Activated CD8-positive, alpha-beta memory T cell treated with anti-CD3 and anti-CD28 coated beads for 36 hours (primary cell): ENCODE data around the gene YWHAQ. TPM values are rescaled to one million over a fixed set of nuclear protein-coding genes. Genes with fewer than 3 reads are reported as not detected.

Experiments used
- CTCF ChIA-PET: fragments of 350-600 bp; sonication (Branson Sonifier 250); formaldehyde crosslinking; loops from one replicate; lab custom pipeline; 2021; ENCODE audit warnings: antibody characterized with exemption; lab: Charles Lee
- POLR2A ChIA-PET: fragments of 350-600 bp; sonication (Branson Sonifier 250); formaldehyde crosslinking; loops from one replicate; lab custom pipeline; 2021; ENCODE audit warnings: antibody characterized with exemption; lab: Charles Lee
- total RNA-seq, 2 experiments: library from RNA; stranded (reverse); gene quantifications; one replicate each; pipeline ENCODE4 v1.2.3, GENCODE V29; 2021

The YWHAQ gene
- total RNA-seq, 2 experiments from 2014 or later: 477 to 500 TPM

- ChIA-PET CTCF (interaction anchor here (0.9 kb wide), 1 partner anchor 13 kb away, joined by 4 read pairs; no protein-coding TSS in a partner anchor), POLR2A (no interaction called here)
Measured at GRCh38 chr2:9582624-9583023, 48.2 kb downstream of the YWHAQ start.

DNA sequence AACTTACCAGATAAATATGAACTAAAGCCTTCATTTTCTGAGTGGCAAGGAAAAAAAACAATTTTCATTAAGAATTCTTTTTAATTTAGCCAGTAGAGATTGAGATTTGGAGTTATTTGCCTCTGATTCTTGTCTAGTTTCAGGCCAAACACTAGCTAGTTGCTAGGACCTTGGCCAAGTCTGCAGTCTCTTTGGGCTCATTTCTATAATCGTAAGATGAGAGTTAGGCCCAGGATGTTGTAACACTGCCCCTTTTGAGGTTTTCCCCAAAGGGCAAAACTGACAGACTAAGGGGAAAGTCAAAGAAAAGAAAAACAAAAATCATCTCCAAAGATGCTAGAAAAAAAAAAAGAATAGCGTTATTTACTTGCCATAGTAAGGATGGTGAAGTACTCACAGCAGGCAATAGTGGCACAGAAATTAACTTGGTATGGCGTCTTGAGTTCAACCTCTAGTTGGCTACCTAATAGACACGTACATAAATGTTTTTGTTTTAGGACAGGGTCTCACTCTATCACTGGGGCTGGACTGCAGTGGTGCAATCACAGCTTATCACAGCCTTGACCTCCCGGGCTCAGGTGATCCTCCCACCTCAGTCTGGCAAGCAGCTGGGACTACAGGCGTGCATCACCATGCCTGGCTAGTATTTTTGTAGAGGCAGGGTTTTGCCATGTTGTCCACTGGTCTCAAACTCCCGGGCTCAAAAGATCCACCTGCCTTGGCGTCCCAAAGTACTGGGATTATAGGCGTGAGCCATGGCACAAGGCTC lies 52.1 kb downstream of the YWHAQ start:
- POLR2A ChIA-PET: interaction anchor here (0.5 kb wide), 1 partner anchor 45 kb away, joined by 5 read pairs; no protein-coding TSS in a partner anchor
- CTCF ChIA-PET: interaction anchor here (0.7 kb wide), 1 partner anchor 33 kb away, joined by 4 read pairs; no protein-coding TSS in a partner anchor

DNA sequence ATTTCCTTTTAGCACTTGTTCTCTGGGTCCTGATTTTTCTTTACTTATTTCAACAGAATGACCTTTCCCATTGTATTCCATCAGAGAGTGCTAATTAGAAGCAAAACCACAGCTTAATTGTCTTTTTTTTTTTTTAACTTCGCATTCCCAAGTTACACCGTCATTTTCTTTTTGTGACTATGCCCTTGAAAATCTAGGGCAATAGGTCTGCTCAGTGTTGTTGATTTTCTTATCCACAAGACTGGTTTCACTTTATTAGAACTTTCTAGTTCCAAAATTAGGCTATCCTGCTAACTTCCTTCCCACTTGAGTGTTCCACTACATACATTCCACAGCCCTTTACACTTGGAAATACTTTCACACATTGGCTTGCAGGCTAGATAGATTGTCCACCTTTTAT lies 56.5 kb downstream of the YWHAQ start:
- CTCF ChIA-PET: no interaction called here
- POLR2A ChIA-PET: no interaction called here

GRCh38 chr2:9573840-9574239 lies 57.0 kb downstream of the YWHAQ start:
- CTCF ChIA-PET: no interaction called here
- POLR2A ChIA-PET: no interaction called here

DNA sequence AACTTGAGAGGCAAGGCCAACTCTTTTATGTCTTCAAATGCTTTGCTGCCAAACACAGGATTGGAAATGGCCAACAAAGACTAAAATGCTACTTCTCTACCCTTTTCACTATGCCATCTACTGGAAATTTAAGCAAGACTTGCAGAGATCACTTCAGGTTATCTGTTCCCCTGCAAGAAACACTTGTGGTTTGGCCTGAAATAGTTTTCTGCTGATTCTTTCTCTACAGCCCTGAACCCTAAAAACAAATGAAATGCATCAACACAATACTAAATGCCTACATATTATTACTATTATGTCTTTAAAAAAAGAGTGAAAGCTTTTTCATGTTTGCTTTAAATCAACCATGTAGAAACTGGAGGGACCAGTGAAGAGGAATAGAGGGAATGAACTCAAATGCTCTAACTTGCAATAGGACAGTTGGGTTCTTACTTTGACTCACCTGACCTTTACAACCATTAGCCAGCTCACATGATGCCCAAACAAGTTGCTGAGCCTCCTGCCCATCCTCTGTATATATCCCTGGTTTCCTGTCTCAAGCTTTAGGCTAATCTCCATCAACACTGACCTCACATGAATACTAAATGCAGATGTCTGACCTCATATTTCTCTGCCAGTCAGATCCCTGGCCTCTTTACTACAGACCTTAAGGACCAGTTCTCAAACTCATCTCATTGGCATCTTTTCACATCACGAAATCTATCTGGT lies 57.6 kb downstream of the YWHAQ start:
- CTCF ChIA-PET: no interaction called here
- POLR2A ChIA-PET: interaction anchor here (0.5 kb wide), 1 partner anchor 71 kb away, joined by 5 read pairs; no protein-coding TSS in a partner anchor

- POLR2A ChIA-PET: interaction anchor here (0.7 to 0.9 kb wide), 2 partner anchors 15 to 115 kb away, joined by 3 to 4 read pairs; partner anchors contain the start of gene ADAM17
- CTCF ChIA-PET: no interaction called here
Measured at GRCh38 chr2:9570182-9571060, 60.4 kb downstream of the YWHAQ start.

GRCh38 chr2:9565436-9566153 lies 65.2 kb downstream of the YWHAQ start:
- POLR2A ChIA-PET: no interaction called here
- CTCF ChIA-PET: no interaction called here

GRCh38 chr2:9560628-9561027 lies 70.2 kb downstream of the YWHAQ start:
- POLR2A ChIA-PET: no interaction called here
- CTCF ChIA-PET: no interaction called here

DNA sequence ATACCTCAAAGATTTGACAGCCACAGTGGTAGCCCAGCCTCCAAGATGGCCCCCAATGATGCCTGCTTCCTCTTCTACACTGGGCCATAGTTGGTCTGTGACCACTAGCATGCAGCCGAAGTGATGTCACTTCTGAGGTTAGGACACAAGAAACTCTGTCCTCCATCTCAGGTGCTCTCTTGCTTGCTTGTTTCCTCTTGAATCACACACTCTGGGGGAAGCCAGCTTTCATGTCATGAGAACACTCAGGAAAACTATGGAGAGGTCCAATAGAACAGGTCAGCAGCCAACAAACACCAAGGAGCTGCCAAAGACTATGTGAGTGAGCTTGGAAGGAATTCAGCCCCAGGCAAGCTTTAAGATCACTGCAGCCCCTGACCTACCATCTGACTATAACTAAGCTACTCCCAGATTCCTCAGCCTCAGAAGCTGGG lies 71.8 kb downstream of the YWHAQ start:
- ChIA-PET CTCF (no interaction called here), POLR2A (no interaction called here)

DNA sequence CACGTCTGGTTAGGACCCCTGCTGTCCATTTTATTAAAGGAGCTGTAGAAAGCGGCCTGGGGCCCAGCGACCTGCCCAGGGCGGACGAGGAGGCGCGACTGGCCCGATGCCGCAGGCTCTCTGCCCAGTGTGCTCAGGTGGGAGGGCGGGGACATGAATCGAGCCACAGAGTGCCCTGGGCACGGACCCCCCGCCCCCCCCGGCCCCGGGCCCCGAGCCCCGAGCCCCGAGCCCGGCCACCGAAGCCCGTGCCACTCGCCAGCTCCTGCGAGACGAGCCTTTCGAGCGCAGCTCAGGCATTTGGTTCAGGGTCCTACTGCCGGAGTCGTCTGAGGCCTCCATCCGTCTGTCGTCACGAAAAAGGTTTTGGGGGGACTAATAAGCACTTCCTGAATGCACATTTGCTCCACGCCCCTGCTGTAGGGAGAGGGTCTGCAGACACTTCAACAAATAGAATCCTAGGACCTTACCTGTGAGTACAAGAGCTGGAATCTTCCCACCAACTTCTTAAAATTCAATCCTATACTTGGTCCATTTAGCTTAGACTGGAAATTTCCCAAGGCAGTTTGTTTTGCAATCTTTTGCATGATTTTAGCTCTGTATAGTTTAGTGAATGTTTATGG lies 74.6 kb downstream of the YWHAQ start:
- POLR2A ChIA-PET: interaction anchor here (0.6 to 3.1 kb wide), 8 partner anchors 14 to 133 kb away, joined by 3 to 35 read pairs (median 6); partner anchors contain the start of genes CPSF3, ITGB1BP1 and YWHAQ

DNA sequence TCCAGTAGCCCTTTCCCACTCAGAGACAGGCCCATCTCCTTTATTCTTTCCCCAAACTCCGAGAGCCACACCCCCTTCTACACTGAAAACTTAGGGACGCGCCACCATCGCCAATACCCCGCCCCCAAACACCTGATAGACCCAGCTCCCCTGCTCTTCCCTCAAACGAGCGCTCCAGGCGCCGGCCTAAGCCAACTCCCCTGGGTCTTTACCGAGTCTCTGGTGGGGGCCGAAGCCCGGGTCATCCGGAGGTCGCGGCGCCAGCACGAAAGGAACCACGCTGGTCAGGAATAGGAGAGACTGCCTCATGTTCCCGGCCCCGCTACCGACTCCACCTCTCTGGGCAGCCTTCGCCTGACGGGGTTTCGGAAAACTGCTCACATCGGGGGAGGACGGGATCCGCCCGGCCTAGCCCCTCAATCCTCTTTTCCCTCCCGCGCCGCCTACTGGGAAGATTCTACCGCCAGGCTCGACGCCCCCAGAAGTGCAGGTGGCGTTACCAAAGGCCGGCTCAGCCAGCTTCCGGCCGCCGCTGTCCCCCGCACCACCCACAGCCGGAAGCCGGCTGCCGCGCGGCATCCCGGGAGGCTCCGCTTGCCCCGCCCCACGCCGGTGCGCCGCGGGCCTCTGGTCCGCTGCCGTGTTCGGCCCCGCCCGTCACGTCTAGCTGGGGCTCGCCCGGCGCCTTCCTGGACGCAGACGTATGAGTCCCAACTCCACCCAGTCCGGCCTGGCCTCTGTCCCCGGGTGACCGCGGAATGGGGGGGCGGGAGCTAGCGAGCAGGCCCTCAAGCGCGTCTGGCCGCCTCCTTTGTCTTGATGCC lies 75.3 kb downstream of the YWHAQ start, which contains the start of gene ADAM17:
Gene ADAM17 (minus strand): TSS at position 534 of the 824 bp plus-strand sequence. CDS start 225 bp downstream, at position 309.
- POLR2A ChIA-PET: interaction anchor here (0.6 to 3.1 kb wide), 13 partner anchors 14 to 288 kb away, joined by 3 to 35 read pairs (median 4); partner anchors contain the start of genes CPSF3, ITGB1BP1 and YWHAQ
- CTCF ChIA-PET: interaction anchor here (0.7 to 2.1 kb wide), 16 partner anchors 13 to 288 kb away, joined by 3 to 8 read pairs (median 4); partner anchors contain the start of genes TAF1B and YWHAQ

More for the DNA sequence above, 74.6 kb downstream of the YWHAQ start:
- CTCF ChIA-PET: interaction anchor here (0.6 to 2.1 kb wide), 15 partner anchors 12 to 287 kb away, joined by 3 to 8 read pairs (median 4); partner anchors contain the start of genes TAF1B and YWHAQ

DNA sequence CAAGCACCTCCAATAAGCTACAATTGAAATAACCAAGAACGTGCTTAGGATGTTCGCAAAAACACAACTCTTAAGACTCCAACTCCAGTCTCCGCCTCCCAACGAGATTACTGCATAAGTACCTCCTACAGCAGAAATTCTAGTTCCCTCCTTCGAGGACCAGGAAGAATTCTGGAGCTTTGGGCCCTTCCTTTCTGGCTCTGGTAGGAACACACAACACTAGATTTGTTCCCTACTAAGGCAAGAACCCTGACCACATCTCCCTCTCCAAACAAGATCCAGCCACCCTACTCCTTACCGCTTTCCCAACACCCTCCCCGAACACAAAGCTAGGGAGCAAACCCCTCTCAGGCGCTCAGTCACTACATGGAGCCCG lies 75.9 kb downstream of the YWHAQ start:
- ChIA-PET CTCF (interaction anchor here (0.7 to 2.1 kb wide), 12 partner anchors 25 to 289 kb away, joined by 3 to 8 read pairs (median 4); partner anchors contain the start of genes TAF1B and YWHAQ), POLR2A (interaction anchor here (0.7 to 3.1 kb wide), 8 partner anchors 35 to 289 kb away, joined by 3 to 35 read pairs (median 6); partner anchors contain the start of genes CPSF3, ITGB1BP1 and YWHAQ)

DNA sequence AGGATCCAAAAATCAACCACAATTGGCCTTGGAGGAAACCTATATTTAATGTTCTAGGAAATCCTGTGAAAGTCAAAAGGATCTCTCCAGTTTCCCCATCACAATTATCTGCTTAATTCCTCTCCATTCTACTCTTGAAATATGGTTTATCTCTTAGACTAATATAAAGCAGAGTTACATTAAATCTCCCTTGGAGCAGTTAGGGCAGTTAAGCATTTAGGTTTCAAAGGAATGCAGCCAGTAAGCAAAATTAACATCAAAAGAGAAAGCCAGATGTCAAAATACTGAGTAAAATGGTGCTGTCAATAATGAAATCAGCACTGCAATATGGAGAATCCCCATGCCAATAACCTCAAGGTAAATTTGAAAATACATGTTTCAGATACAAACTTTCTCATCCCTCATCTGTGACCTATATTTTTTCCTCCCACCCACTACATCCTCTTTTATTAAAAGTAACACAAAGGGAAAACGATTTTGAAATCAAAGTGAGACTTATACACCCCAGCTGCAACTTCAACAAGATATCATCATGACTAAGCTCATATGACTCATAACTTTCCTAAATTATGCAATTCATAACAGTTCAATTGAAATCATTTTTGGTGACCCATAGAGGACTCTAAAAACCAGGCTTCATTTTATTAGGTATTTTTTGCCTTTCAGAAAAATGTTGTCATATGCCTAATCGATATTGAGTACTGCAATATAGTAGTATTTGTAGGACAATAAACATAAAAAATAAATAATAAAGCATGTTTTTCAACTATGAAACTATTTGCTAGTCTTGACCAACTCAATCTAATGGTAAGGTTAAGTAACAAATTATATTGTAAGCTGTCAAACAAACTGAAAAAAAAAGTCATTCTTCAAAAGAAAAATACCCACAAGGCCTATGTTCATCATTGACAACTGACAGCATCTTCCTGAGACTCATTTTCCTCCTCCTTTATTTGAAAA lies 78.3 kb downstream of the YWHAQ start:
- ChIA-PET CTCF (no interaction called here), POLR2A (interaction anchor here (0.7 to 1.1 kb wide), 2 partner anchors 62 to 78 kb away, joined by 3 read pairs; no protein-coding TSS in a partner anchor)

- POLR2A ChIA-PET: interaction anchor here (0.7 kb wide), 1 partner anchor 197 kb away, joined by 5 read pairs; no protein-coding TSS in a partner anchor
- CTCF ChIA-PET: interaction anchor here (0.7 to 1.0 kb wide), 4 partner anchors 90 to 408 kb away, joined by 3 to 4 read pairs (median 3); no protein-coding TSS in a partner anchor
Measured at GRCh38 chr2:9550859-9551391, 79.9 kb downstream of the YWHAQ start.

DNA sequence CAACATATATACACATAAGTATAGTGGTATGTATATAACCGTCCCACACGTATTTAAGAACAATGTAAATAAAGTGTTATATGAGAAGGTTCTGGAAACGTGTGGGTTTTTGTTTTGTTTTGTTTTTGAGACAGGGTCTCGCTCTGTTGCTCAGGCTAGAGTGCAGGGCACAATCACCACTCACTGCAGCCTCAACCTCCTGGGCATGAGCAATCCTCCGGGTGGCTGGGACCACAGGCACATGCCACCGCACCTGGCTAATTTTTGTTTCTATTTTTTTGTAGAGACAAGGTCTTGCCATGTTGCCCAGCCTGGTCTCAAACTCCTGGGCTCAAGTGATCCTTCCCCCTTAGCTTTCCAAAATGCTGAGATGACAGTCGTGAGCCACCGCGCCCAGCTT lies 81.4 kb downstream of the YWHAQ start:
- ChIA-PET POLR2A (no interaction called here), CTCF (interaction anchor here (0.5 kb wide), 2 partner anchors 60 to 960 kb away, joined by 3 to 4 read pairs; no protein-coding TSS in a partner anchor)
